Loucy (cell line): ENCODE data around the gene MAN1C1.

Experiments
- EZH2phosphoT487 ChIP-seq: fragments of 200-600 bp; IDR thresholded peaks from 2 replicates; pipeline ENCODE4 v1.6.1; 2018; ENCODE audit warnings: antibody characterized with exemption, mild to moderate bottlenecking, moderate library complexity, borderline replicate concordance
- TF ChIP-seq, protein P1 (sequence below): fragments of 200-600 bp; sonication (generic); conservative IDR thresholded peaks from 2 replicates; pipeline ENCODE4 v1.5.1; 2014; ENCODE audit warnings: mild to moderate bottlenecking, antibody characterized with exemption, low read length

DNA sequence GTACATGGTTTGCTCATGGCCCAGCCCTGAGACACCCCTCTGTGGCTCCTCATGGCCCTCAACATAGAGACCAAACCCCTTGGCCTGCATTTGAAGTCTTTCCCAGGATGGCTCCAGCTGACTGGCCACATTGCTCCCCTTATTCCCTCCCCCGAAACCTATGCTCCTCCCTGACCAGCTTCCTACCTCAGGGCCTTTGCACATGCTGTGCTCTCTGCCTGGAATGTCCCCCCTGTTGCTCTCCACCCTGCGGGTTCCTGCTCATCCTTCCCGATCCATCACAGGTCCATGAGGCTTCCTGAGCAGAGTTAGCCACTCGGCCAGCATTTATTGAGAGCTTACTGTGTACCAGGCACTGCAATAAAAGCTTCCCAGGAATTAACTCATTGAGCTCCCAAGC, 112.5 kb downstream of the MAN1C1 start:
- TF ChIP-seq, protein P1, sequence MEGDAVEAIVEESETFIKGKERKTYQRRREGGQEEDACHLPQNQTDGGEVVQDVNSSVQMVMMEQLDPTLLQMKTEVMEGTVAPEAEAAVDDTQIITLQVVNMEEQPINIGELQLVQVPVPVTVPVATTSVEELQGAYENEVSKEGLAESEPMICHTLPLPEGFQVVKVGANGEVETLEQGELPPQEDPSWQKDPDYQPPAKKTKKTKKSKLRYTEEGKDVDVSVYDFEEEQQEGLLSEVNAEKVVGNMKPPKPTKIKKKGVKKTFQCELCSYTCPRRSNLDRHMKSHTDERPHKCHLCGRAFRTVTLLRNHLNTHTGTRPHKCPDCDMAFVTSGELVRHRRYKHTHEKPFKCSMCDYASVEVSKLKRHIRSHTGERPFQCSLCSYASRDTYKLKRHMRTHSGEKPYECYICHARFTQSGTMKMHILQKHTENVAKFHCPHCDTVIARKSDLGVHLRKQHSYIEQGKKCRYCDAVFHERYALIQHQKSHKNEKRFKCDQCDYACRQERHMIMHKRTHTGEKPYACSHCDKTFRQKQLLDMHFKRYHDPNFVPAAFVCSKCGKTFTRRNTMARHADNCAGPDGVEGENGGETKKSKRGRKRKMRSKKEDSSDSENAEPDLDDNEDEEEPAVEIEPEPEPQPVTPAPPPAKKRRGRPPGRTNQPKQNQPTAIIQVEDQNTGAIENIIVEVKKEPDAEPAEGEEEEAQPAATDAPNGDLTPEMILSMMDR: no peak
- no peak for TF ChIP-seq EZH2phosphoT487
